Astrocyte (in vitro differentiated cells and primary cell): Measurements from ENCODE around the gene THBS1. TPM values are rescaled to one million over a fixed set of nuclear protein-coding genes. Genes with fewer than 3 reads are reported as not detected.
A peak's percentile ranks its signal among the peaks of the same experiment; 100 is the strongest.

Experiments
- DNase-seq: peaks from one replicate; pipeline ENCODE4 v3.0.0-alpha.2; 2010; ENCODE audit warnings: low read depth
- FAIRE-seq: peaks from 2 replicates; lab custom pipeline; 2011; peaks lifted over from hg19 to GRCh38; lab: Jason Lieb, UNC
- H2AFZ ChIP-seq: 2 replicates; pipeline ENCODE4 v1.6.0; 2012; ENCODE audit warnings: low read depth, low read length, inconsistent platforms
- H3K27ac ChIP-seq: 2 replicates; pipeline ENCODE4 v1.5.1; 2011; ENCODE audit warnings: low read depth, low read length, inconsistent platforms
- H3K27me3 ChIP-seq: 2 replicates; pipeline ENCODE4 v1.6.0; 2011; ENCODE audit warnings: low read length, inconsistent platforms; ENCODE audit not compliant: insufficient read depth
- H3K36me3 ChIP-seq: 2 replicates; pipeline ENCODE4 v1.5.1; 2011; ENCODE audit warnings: low read length, inconsistent platforms; ENCODE audit not compliant: insufficient read depth
- H3K4me1 ChIP-seq: 2 replicates; pipeline ENCODE4 v1.5.1; 2011; ENCODE audit warnings: low read length, inconsistent platforms; ENCODE audit not compliant: insufficient read depth
- H3K4me2 ChIP-seq: 2 replicates; pipeline ENCODE4 v1.6.0; 2012; ENCODE audit warnings: low read length, inconsistent platforms
- H3K4me3 ChIP-seq: 2 replicates; pipeline ENCODE4 v1.5.1; 2011; ENCODE audit warnings: low read depth, mild to moderate bottlenecking, low read length, inconsistent platforms; ENCODE audit not compliant: insufficient read depth
- H3K79me2 ChIP-seq: 2 replicates; pipeline ENCODE4 v1.6.0; 2012; ENCODE audit warnings: mild to moderate bottlenecking, low read length, inconsistent platforms; ENCODE audit not compliant: insufficient read depth
- H3K9ac ChIP-seq: 2 replicates; pipeline ENCODE4 v1.6.0; 2012; ENCODE audit warnings: mild to moderate bottlenecking, low read length, inconsistent platforms
- H3K9me3 ChIP-seq: 2 replicates; pipeline ENCODE4 v1.5.1; 2012; ENCODE audit warnings: low read depth, mild to moderate bottlenecking, low read length, inconsistent platforms; ENCODE audit not compliant: insufficient read depth
- H4K20me1 ChIP-seq: 2 replicates; pipeline ENCODE4 v1.6.0; 2012; ENCODE audit warnings: low read length, inconsistent platforms; ENCODE audit not compliant: insufficient read depth
- H3K27ac Mint-ChIP-seq: one replicate; pipeline ENCODE4 v1.8.0; 2021; ENCODE audit warnings: mild to moderate bottlenecking, mixed read lengths; ENCODE audit not compliant: unreplicated experiment
- H3K27me3 Mint-ChIP-seq: one replicate; pipeline ENCODE4 v1.8.0; 2021; ENCODE audit warnings: low read depth, mixed read lengths; ENCODE audit not compliant: unreplicated experiment
- H3K36me3 Mint-ChIP-seq: one replicate; pipeline ENCODE4 v1.8.0; 2021; ENCODE audit warnings: low read depth, mixed read lengths; ENCODE audit not compliant: unreplicated experiment
- H3K4me1 Mint-ChIP-seq: one replicate; pipeline ENCODE4 v1.8.0; 2021; ENCODE audit warnings: low read depth, mixed read lengths; ENCODE audit not compliant: unreplicated experiment
- H3K4me3 Mint-ChIP-seq: one replicate; pipeline ENCODE4 v1.8.0; 2021; ENCODE audit warnings: mild to moderate bottlenecking, moderate library complexity, mixed read lengths; ENCODE audit not compliant: unreplicated experiment
- H3K9me3 Mint-ChIP-seq: one replicate; pipeline ENCODE4 v1.8.0; 2021; ENCODE audit warnings: mild to moderate bottlenecking, mixed read lengths; ENCODE audit not compliant: unreplicated experiment
- EZH2 ChIP-seq: IDR thresholded peaks from 2 replicates; pipeline ENCODE4 v1.6.1; 2012; ENCODE audit warnings: mild to moderate bottlenecking, low read length, inconsistent platforms; ENCODE audit not compliant: insufficient read depth
- total RNA-seq: library from RNA; stranded (reverse); gene quantifications from 2 replicates; pipeline ENCODE4 v1.2.1, GENCODE V29; 2021
- TF ChIP-seq, protein P1 (sequence below): IDR thresholded peaks from 2 replicates; pipeline ENCODE4 v1.5.1; 2011; ENCODE audit warnings: low read depth, mild to moderate bottlenecking, inconsistent platforms, low read length, moderate library complexity; ENCODE audit not compliant: insufficient read depth

THBS1 gene
- total RNA-seq, 1 donor from 2014 or later, result 720 TPM

DNA sequence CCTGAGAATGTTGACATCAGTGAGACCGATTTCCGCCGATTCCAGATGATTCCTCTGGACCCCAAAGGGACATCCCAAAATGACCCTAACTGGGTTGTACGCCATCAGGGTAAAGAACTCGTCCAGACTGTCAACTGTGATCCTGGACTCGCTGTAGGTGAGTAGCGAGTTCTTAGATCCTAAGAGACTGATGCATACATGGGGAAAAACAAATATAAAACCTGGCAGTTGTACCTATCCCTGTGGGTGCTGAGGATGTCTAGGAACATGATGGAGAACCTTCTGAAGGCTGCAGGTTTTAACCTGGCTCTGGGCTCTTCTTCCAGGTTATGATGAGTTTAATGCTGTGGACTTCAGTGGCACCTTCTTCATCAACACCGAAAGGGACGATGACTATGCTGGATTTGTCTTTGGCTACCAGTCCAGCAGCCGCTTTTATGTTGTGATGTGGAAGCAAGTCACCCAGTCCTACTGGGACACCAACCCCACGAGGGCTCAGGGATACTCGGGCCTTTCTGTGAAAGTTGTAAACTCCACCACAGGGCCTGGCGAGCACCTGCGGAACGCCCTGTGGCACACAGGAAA, 12.3 kb downstream of the THBS1 start:
- Histone ChIP-seq H3K79me2 (no peaks in the 10 kb centered on the region), H3K27ac (no peak overlapping the region), H3K4me2 (peak overlapping the region; percentile 9), H3K9ac (no peak overlapping the region), H3K4me3 (no peak overlapping the region), H3K9me3 (no peaks in the 10 kb centered on the region), H3K4me1 (peaks cover 17% of the 10 kb centered on the region), H3K27me3 (no peaks in the 10 kb centered on the region), H3K36me3 (peaks cover 89% of the 10 kb centered on the region), H4K20me1 (peaks cover 78% of the 10 kb centered on the region), H2AFZ (no peak overlapping the region)
- TF ChIP-seq, protein P1, sequence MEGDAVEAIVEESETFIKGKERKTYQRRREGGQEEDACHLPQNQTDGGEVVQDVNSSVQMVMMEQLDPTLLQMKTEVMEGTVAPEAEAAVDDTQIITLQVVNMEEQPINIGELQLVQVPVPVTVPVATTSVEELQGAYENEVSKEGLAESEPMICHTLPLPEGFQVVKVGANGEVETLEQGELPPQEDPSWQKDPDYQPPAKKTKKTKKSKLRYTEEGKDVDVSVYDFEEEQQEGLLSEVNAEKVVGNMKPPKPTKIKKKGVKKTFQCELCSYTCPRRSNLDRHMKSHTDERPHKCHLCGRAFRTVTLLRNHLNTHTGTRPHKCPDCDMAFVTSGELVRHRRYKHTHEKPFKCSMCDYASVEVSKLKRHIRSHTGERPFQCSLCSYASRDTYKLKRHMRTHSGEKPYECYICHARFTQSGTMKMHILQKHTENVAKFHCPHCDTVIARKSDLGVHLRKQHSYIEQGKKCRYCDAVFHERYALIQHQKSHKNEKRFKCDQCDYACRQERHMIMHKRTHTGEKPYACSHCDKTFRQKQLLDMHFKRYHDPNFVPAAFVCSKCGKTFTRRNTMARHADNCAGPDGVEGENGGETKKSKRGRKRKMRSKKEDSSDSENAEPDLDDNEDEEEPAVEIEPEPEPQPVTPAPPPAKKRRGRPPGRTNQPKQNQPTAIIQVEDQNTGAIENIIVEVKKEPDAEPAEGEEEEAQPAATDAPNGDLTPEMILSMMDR, result no peak
- TF ChIP-seq EZH2, result no peak
- no peak overlapping the region for H3K27ac Mint-ChIP-seq
- FAIRE-seq, result peak; percentile 71
- peaks cover 30% of the 10 kb centered on the region for H3K4me1 Mint-ChIP-seq
- H3K36me3 Mint-ChIP-seq, result peaks cover 34% of the 10 kb centered on the region
- no peak for DNase-seq
- no peaks in the 10 kb centered on the region for H3K27me3 Mint-ChIP-seq
- no peaks in the 10 kb centered on the region for H3K9me3 Mint-ChIP-seq
- H3K4me3 Mint-ChIP-seq, result no peak overlapping the region

DNA sequence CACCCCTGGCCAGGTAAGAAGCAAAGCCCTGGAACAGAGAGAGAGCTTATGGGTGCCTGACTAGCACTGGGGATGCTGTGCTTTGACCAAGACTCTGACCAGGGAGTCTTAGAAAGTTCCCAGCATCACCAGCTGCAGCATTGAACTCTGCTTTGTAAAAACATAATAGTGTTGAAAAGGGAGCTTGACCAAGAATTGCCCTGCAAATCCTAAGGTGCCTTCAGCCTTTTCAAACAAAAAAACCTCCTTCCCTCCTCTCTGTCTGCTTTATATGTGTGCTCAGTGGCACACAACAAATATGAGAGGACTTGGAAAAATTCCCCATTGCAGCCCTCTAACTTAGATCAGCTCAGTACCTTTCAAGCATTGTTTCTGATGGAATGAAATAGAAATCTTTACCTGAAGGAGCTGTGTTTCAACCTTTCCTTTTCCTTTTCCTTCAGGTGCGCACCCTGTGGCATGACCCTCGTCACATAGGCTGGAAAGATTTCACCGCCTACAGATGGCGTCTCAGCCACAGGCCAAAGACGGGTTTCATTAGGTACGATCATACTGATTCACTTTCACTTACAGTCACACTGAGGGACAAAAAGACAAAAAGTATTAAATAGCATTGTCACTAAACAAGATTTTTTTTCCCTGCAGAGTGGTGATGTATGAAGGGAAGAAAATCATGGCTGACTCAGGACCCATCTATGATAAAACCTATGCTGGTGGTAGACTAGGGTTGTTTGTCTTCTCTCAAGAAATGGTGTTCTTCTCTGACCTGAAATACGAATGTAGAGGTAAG, 13.0 kb downstream of the THBS1 start:
- Histone ChIP-seq H3K27me3 (no peaks in the 10 kb centered on the region), H3K79me2 (no peaks in the 10 kb centered on the region), H4K20me1 (peaks cover 71% of the 10 kb centered on the region), H3K9ac (no peak overlapping the region), H3K4me2 (peak overlapping the region; percentile 9), H3K4me3 (no peak overlapping the region), H3K36me3 (peaks cover 82% of the 10 kb centered on the region), H3K27ac (no peak overlapping the region), H2AFZ (no peak overlapping the region), H3K4me1 (peaks cover 17% of the 10 kb centered on the region), H3K9me3 (no peaks in the 10 kb centered on the region)
- no peak for FAIRE-seq
- TF ChIP-seq EZH2, result no peak
- TF ChIP-seq, protein P1, result no peak
- Mint-ChIP-seq H3K9me3 (no peaks in the 10 kb centered on the region), H3K27ac (peak overlapping the region; percentile 44), H3K4me3 (no peak overlapping the region), H3K36me3 (peaks cover 29% of the 10 kb centered on the region), H3K4me1 (peaks cover 29% of the 10 kb centered on the region), H3K27me3 (no peaks in the 10 kb centered on the region)
- no peak for DNase-seq
